Testis (tissue), 3 donors: ENCODE measurements around the gene RASA3. TPM values are rescaled to one million over a fixed set of nuclear protein-coding genes. Genes with fewer than 3 reads are reported as not detected.

Experiments
- DNase-seq: peaks from one replicate; pipeline ENCODE4 v3.0.0-alpha.2; 2019
- H3K27ac ChIP-seq, 2 donors: fragments of 200-600 bp; sonication (generic); one replicate each; pipeline ENCODE4 v1.5.1; 2019
- H3K27me3 ChIP-seq: fragments of 200-600 bp; sonication (generic); one replicate; pipeline ENCODE4 v1.5.1; 2019
- H3K36me3 ChIP-seq: fragments of 200-600 bp; sonication (generic); one replicate; pipeline ENCODE4 v1.5.1; 2017; ENCODE audit warnings: low read depth; ENCODE audit errors: missing control alignments
- H3K4me1 ChIP-seq: fragments of 200-600 bp; sonication (generic); one replicate; pipeline ENCODE4 v1.5.1; 2019
- H3K4me3 ChIP-seq, 2 donors: fragments of 200-600 bp; sonication (generic); one replicate each; pipeline ENCODE4 v1.5.1; 2017 to 2019
- H3K9me3 ChIP-seq: fragments of 200-600 bp; sonication (generic); one replicate; pipeline ENCODE4 v1.5.1; 2017
- POLR2A ChIP-seq: fragments of 450-650 bp; IDR thresholded peaks from one replicate; pipeline ENCODE4 v1.6.1; 2017; ENCODE audit warnings: antibody characterized with exemption, mild to moderate bottlenecking, moderate library complexity
- WGBS, 2 donors: methylation state at CpG; one replicate each; pipeline ENCODE4 v1.1.5; 2018; 5-methylcytosine and 5-hydroxymethylcytosine counted together
- intact Hi-C: fragments of 100-400 bp; cut with DNase I; formaldehyde crosslinking; loops from one replicate; pipeline ENCODE4 v1.15.1; 2023; ENCODE audit warnings: low total_unique reads
- polyA plus RNA-seq: library from polyadenylated mRNA; stranded (reverse); fragments of 350-450 nt; fragmentation: Illumina TruSeq; extraction: RNeasy Lipid Tissue Mini Kit (QIAGEN cat#74804); gene quantifications from one replicate; pipeline ENCODE4 v1.2.3, GENCODE V29; 2014; ENCODE audit warnings: low read depth, low replicate concordance; ENCODE audit not compliant: insufficient read depth
- total RNA-seq, 2 donors: library from RNA; depleted of rRNA; stranded (reverse); fragments of >200 nt; gene quantifications; one replicate each; pipeline ENCODE4 v1.2.3, GENCODE V29; 2016
- TF ChIP-seq, protein P1 (sequence below), 3 experiments: fragments of 450-650 bp in 2 of 3; fragments of 200-600 bp in 1 of 3; sonication (generic) in 1 of 3; IDR thresholded peaks; one replicate each; pipeline ENCODE4 v1.5.1; 2016 to 2019; ENCODE audit warnings: antibody characterized with exemption in 3 of 3, mild to moderate bottlenecking in 2 of 3, moderate library complexity in 1 of 3

The RASA3 gene
- total and polyA plus RNA-seq, 3 donors from 2014 or later = 13.2 to 21.6 (median 16.4) TPM

- intact Hi-C loops = loop anchor here (5.0 kb wide), 1 partner anchor 275 kb away; no protein-coding TSS in a partner anchor
- Histone ChIP-seq H3K9me3 (no peaks in the 10 kb centered on the region), H3K4me1 (peaks cover 5% of the 10 kb centered on the region), H3K36me3 (no peaks in the 10 kb centered on the region), H3K27me3 (no peaks in the 10 kb centered on the region), H3K4me3 (no peak overlapping the region), H3K27ac (no peak overlapping the region)
- no peak for DNase-seq
- 87 to 94% methylated on average over 28 to 33 of the region's 42 CpGs for WGBS, 2 donors
- no peak for TF ChIP-seq POLR2A
- TF ChIP-seq, protein P1, sequence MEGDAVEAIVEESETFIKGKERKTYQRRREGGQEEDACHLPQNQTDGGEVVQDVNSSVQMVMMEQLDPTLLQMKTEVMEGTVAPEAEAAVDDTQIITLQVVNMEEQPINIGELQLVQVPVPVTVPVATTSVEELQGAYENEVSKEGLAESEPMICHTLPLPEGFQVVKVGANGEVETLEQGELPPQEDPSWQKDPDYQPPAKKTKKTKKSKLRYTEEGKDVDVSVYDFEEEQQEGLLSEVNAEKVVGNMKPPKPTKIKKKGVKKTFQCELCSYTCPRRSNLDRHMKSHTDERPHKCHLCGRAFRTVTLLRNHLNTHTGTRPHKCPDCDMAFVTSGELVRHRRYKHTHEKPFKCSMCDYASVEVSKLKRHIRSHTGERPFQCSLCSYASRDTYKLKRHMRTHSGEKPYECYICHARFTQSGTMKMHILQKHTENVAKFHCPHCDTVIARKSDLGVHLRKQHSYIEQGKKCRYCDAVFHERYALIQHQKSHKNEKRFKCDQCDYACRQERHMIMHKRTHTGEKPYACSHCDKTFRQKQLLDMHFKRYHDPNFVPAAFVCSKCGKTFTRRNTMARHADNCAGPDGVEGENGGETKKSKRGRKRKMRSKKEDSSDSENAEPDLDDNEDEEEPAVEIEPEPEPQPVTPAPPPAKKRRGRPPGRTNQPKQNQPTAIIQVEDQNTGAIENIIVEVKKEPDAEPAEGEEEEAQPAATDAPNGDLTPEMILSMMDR (IDR thresholded peaks at IDR 0.05) = no peak
Measured at GRCh38 chr13:113952151-113952982, 180.1 kb downstream of the RASA3 start.

DNA sequence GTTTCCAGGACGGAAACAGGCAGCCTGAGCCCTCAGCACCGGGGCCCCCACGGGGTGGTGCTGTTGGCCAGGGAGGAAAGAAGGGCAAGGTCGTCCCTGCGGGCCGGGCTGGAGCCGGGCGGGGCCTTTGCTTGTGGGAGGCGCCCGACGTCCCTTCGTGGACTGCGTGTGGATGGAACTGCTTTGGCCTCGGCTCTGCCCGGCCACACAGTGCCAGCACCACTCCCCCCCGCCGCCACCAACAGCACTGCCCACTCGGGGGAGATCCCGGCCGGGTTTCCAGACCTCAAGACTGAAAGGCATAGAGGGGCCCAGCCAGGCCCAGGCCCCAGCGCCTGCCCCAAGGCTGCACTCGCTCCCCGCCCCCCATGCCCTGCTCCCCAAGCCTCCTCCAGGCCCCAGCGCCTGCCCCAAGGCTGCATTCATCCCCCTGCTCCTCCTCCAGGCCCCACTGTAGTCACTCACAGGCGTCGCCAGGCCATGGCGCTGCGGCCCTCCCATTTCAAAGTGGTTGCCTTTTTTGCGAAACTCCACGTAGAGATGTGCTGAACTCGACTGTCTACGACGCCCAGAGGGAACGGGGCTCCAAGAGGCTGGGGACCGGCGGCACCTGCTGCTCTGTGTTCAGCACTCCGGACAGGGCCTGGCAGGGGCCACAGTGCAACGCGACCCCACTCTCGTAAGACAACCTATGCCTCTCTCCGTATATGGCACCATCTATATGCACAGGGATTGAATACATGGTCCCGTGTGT is 181.0 kb downstream of the RASA3 start:
- intact Hi-C loops = loop anchor here (5.0 kb wide), 1 partner anchor 276 kb away; no protein-coding TSS in a partner anchor
- TF ChIP-seq POLR2A = no peak
- TF ChIP-seq, protein P1 (IDR thresholded peaks at IDR 0.05) = peak; percentile 79 to 93 (median 85)
- H3K9me3 ChIP-seq = no peaks in the 10 kb centered on the region
- H3K4me1 ChIP-seq = peaks cover 5% of the 10 kb centered on the region
- H3K36me3 ChIP-seq = no peaks in the 10 kb centered on the region
- peak; percentile 91 for DNase-seq
- WGBS, 2 donors = 51 to 57% methylated on average over 20 to 42 of the region's 42 CpGs
- no peak overlapping the region for H3K27ac ChIP-seq
- H3K27me3 ChIP-seq = no peaks in the 10 kb centered on the region
- no peak overlapping the region for H3K4me3 ChIP-seq

DNA sequence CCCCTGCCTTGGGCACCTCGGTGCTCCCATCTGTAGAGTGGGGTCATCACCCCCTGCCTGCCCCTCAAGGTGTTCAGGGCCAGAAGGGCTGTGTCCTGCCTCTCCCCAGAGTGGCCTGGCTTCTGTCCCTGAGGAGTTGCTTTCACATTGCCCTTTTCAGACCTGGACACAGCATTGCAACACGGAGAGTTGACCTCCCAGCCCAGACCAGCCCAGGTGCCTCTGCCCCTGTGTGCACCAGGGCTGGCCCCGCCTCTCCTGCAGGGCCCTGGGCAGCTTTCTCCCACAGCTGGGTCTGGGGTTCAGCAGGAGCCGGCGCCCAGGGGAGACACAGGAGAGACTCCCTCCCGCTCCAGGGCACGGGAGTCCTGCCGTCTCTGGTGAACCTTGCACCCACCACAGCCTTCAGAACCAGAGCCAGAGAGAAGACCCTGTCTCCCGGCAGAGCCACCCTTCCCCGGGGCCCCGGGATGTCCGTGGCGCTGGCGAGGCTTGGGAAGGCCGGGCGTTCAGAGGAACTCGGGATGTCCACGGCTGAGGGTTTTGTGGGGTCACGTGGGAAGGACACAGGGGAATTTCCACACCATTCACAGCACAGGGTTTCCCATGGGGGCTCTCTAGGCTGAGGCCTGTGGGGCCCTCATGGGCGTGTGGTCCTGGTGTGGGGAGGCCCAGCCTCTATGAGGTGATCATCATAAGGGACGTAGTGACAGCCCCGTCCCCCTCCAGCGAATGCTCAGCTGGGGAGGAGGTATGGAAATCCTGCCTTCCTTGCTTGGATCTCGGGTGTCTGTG is 181.8 kb downstream of the RASA3 start:
- Histone ChIP-seq H3K4me1 (peaks cover 5% of the 10 kb centered on the region), H3K4me3 (no peak overlapping the region), H3K27me3 (no peaks in the 10 kb centered on the region), H3K27ac (no peak overlapping the region), H3K9me3 (no peaks in the 10 kb centered on the region), H3K36me3 (no peaks in the 10 kb centered on the region)
- intact Hi-C loops = loop anchor here (5.0 kb wide), 1 partner anchor 277 kb away; no protein-coding TSS in a partner anchor
- no peak for DNase-seq
- TF ChIP-seq POLR2A = no peak
- TF ChIP-seq, protein P1 (IDR thresholded peaks at IDR 0.05) = no peak
- 68 to 100% methylated on average over 1 to 24 of the region's 24 CpGs for WGBS, 2 donors

DNA sequence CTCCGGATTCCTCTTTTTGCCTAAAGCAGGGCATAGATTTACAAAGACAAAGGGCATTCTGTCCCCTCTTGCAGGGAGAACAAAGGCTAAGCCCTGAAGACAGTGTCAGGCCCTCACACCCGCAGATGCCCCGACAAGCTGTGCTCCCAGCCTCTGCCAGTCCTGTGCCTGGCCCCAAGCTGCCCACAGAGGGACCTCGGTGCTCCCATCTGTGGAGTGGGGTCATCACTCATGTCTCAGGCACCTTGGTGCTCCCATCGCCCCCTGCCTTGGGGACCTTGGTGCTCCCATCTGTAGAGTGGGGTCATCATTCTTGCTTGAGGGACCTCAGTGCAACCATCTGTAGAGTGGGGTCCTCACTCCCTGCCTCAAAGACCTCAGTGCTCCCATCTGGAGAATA is 182.9 kb downstream of the RASA3 start:
- 89 to 94% methylated on average over 3 to 5 of the region's 5 CpGs for WGBS, 2 donors
- intact Hi-C loops = no loop called here

More for the DNA sequence above, 182.9 kb downstream of the RASA3 start:
- Histone ChIP-seq H3K4me3 (no peak overlapping the region), H3K36me3 (no peaks in the 10 kb centered on the region), H3K27me3 (no peaks in the 10 kb centered on the region), H3K4me1 (peaks cover 5% of the 10 kb centered on the region), H3K9me3 (no peaks in the 10 kb centered on the region), H3K27ac (no peak overlapping the region)
- no peak for DNase-seq
- TF ChIP-seq POLR2A = no peak
- TF ChIP-seq, protein P1 (IDR thresholded peaks at IDR 0.05) = no peak
